Measurements from ENCODE around the gene MFAP5.

The MFAP5 gene, protein sequence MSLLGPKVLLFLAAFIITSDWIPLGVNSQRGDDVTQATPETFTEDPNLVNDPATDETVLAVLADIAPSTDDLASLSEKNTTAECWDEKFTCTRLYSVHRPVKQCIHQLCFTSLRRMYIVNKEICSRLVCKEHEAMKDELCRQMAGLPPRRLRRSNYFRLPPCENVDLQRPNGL

DNA sequence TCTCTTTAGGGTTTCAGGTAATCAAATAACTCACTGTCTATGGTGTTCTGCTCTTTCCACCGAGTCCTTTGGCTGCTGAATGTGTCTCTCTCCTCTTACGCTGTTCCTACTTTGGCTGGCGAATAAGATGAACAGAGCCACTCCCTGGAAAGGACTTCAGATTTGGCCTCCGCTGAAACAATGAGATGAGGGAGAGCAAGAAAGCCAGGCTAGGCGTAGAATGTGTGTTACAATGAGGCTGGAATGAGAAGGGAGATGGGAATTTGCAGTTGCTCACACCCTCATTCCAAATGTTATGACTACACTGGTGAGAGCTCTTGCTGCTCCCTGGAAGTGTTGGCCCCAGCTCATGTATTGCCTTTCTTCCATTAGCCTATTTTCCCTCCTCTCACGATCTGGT is at the start of gene MFAP5:
Gene MFAP5, minus strand, starts transcription at position 234 of the 400 bp plus-strand sequence. CDS start 722 bp downstream, outside the sequence.
- DNase-seq, result no peak

- no peak for DNase-seq
These were observed 46.7 kb upstream of the MFAP5 start for GRCh38 chr12:8709124-8709830.

DNA sequence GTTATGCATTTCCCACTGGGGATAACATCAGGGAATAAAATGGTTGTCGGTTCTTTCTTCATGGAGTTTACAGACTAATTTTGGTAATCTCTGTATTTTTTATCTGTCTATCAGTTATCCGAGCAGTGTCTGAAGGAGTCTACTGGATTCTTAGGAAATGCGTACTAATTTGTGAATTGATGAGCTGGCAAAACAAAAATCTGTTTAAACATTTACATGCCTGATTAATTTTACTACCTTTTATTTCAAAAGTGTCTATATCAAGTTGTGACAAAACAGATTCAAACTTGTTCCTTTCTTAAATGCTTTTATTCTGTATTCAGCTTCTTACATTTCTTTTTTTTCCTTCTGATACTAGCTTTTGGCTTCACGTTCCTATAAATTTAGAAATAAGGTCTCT is 39.5 kb upstream of the MFAP5 start:
- no peak for DNase-seq

DNA sequence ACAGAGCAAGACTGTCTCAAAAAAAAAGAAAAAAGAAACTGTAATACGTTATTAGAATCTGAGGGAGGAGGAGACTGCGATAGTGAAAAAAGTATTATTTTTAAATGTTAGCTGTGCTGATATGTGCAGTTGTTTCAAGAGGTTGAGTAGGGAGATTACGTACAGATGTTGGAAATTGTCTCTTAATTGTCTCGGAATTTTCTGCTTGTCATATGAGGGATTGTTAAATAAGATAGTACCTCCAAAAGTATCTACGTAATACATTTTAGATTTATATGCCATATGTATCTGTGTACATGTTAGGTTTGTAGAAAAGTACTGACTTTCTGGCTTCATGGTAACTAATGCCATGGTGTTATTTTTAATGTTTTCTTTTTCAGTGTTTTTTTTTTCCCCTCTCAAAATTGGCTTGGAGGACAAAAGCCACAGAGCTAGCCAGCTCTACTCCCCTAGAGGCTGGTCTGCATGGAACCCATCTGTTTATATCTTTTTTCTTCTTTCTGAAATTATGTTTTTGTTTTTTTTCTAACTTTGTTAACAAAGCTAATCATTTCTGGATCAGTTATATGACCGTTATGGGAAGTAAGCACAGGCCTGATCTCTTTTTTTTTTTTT is 38.5 kb upstream of the MFAP5 start:
- DNase-seq, result no peak

GRCh38 chr12:8699714-8700113 is 37.1 kb upstream of the MFAP5 start:
- no peak for DNase-seq

DNA sequence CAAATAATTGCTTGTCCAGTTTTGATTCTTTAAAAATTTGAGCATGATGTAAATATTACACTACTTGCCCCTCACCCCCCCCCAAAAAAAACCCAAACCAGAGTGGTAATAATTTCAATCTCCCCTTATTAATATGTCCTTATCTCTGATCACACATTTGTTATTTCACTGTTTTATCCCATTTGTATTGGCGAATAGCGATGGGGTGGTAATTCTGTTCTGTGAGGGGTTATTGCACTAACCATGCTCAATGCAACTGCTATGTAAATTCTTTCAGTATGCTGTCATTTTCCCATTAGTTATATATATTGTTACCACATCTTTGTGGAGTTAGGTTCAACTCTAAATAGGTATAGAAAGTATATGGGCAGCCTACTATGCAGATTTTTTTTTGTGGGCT is 36.3 kb upstream of the MFAP5 start:
- DNase-seq, result no peak

DNA sequence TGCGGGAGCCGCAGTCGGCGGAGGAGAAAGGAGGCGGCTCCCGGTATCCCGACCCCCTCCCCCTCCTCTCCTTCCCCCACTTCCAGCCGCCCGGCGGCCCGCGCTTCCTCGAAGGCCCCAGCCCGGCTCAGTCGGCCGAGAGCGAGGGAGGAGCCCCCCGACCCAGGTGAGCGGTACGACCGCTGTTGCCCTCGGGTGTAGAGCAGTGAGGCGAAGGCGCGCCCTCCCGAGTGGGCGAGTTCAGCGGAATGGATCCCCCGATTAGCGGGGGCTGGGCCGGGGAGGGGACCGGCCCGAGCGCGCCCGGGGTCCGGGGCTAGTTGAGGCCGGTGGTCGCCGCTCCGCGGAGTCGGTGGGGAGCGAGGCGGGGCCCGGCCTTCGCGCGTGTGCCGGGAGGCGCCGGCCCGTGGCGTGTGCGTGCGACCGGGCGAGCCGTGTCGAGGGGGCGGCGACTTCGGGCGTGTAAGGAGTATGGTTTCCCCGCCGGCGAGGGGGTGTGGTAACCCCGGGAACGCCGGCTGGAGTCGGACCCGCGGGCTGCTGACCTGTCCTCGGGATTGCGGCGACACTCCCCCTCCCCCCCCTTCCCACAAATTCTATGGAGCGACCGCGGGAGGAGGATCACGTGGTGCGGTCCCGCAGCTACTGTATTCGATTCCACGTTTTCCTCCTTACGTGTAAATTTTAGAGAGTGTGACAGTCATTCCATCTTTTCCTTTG is 35.7 kb upstream of the MFAP5 start:
- peak; percentile 43 to 44 for DNase-seq

GRCh38 chr12:8697476-8698131 is 35.0 kb upstream of the MFAP5 start, which contains the start of gene RIMKLB:
TSS of gene RIMKLB (plus strand) at chr12:8697991. CDS start at chr12:8713867, 15,876 bp downstream.
- peak; percentile 77 to 90 for DNase-seq

DNA sequence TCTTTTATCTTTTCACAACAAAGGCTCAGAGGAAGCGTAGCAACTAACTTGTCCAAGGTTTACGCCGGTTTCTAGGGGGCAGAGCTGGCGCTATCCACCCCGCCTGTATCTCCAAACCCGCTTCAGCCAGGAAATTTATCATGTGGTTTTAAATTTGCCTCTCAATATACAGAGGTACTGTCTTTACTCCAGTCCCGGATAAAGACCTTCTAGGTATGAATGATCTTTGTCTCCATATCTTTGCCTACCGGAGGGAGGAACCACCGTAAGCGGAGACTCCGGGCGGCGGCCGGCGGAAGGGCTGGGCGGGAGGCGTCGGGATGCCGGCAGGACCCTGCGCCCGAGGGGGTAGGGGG is 34.5 kb upstream of the MFAP5 start:
- DNase-seq, result no peak

- no peak for DNase-seq
These were observed 33.9 kb upstream of the MFAP5 start for GRCh38 chr12:8696442-8697090.

DNA sequence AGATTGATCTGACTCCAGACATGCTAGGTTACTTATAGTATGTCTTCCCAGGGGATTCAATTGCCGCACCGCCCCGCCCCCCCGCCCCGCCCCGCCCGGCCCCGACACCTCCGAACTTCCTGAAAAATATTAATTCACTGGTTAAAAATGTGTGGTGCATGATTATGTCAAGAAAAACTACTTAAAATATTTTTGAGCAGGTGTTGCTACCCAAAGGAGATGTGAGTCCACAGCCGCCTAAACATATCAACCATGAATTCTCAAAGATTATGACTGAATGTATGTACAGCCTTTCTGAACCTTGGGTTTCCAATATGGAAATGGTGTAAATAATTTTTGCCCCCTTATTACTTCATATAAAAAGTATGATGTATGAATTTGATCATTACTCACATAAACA is 32.5 kb upstream of the MFAP5 start:
- DNase-seq, result no peak

GRCh38 chr12:8692573-8692972 is 29.9 kb upstream of the MFAP5 start:
- DNase-seq, result no peak

DNA sequence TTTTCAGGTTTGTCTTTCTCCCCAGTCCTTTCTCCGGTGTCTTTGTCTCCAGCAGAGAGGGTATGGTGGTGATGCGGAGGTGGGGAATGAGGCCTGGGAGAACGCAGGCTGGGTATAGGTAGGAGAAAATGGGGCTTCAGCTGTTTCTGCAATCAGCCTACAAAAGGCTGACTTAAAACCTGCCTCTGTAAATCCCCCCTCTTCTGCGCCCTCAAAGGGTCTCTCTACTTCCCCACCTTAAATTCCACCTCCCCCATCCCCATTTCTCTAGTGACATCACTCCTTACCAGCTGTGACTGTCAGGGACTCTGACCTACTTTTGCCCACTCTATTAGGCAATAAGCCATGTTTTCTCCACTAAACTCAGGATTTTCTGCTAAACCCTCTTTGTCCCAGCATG is 27.1 kb upstream of the MFAP5 start:
- no peak for DNase-seq

GRCh38 chr12:8687846-8688601 is 25.4 kb upstream of the MFAP5 start:
- no peak for DNase-seq

DNA sequence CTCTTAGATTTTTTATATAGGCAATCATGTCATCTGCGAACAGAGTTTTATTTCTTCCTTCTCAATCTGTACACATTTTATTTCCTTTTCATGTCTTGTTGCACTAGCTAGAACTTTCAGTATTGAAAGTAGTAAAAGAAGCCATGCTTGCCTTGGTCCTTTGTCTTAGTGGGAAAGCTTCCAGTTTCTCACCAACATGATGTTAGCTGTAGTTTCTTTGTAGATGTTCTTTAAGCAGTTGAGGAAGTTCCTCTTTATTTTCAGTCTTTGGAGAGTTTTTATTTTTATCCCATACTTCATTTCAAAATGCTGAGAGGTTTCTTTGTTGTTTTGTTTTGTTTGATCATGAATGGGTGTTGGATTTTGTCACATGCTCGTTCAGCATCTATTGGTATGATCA is 22.4 kb upstream of the MFAP5 start:
- no peak for DNase-seq

- DNase-seq, result no peak
These were observed 18.7 kb upstream of the MFAP5 start for GRCh38 chr12:8681129-8681884.

DNA sequence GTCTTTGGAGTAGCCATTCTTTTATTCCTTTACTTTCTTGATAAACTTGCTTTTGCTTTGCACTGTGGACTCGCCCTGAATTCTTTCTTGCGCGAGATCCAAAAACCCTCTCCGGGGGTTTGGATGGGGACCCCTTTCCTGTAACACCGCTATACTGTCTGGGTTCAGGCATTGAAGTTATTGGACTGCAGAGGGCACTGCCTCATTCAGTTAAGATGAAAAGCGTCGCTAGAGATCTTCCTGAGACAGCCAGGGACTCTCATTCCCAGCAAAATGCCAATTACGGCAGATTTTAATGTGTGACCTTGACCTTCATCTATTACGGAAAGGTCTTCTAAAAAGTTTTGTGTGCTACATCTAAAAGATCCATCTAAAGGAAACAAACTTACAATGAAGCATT is 17.9 kb upstream of the MFAP5 start:
- DNase-seq, result no peak

- DNase-seq, result no peak
These were observed 16.1 kb upstream of the MFAP5 start for GRCh38 chr12:8678661-8679111.

DNA sequence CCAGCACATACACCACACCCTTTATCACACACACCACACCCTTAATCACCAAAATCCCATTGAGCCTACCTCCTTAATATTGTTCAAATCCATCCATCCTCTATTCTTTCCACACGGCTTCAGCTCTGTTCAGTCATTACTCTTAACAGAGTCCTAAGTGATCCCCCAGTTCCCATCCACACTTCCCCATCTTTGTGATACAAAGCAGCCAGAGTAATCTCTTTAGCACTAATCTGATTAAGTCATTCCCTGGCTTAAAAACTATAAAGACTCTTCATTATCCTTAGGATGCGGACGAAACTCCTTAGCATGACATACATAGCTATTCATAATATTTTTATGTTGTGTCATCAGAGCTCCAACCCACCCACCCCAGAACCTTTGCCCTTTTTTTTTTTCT is 14.7 kb upstream of the MFAP5 start:
- DNase-seq, result no peak

DNA sequence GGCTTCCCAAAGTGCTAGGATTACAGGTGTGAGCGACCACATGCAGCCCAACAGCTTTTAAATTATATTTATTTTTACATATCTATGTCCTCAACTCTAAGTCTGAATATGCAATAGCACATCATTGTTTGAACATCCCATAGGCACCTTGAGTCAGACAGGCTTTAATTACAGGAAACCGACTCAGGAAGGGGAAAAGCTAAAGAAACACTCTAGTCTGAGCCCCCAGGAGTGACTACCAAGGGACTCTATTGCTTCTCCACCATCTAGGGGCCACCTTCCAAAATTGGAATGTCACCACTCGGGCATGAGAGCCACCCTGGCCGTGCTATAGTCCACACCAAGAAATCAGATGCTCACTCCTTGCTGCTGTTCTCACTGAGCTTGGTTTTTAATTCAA is 14.0 kb upstream of the MFAP5 start:
- DNase-seq, result no peak

DNA sequence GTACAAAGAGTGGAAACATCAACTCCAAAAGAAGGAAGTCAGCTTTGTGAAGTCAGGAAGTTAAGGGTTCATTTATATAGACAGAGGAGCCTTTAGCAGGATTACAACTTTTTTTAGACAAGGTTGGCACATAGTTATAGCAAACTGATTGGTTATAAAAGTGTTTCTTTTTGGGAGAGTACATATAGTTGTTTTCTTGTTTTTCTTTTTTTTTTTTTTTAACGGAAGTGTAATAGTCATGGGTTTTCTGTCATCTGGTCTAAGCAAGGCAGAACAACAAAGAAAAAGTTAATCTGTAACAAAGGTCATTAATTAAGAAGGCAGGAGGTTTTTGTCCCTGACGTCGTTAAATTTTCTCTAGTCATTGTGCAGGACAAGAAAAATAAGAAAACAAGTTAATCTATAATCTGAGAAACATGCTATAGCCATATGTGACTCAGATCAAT is 13.0 kb upstream of the MFAP5 start:
- no peak for DNase-seq

Measured in stimulated activated CD4-positive, alpha-beta T cell treated with anti-CD3 and anti-CD28 coated beads, Interleukin-4, amount 100 ng/mL, for 4 hours (primary cell).